ENCODE measurements around the gene CNPY1.

GRCh38 chr7:155576416-155576815 is 30.1 kb upstream of the CNPY1 start:
- TF ChIP-seq CTCF (conservative IDR thresholded peaks at IDR 0.05 in 1 of 2, IDR thresholded peaks at IDR 0.05 in 1 of 2; ENCODE audit: low read depth in 1 of 2, low read length in 2 of 2) (no peak), EZH2 (IDR thresholded peaks at IDR 0.05; ENCODE audit: low read length, missing control alignments) (no peak)

Measured in fibroblast of lung (primary cell).